GM06990 (cell line): Measurements from ENCODE around the gene FBXO24.

Experiments
- DNase-seq: peaks from one replicate; pipeline ENCODE4 v3.0.0-alpha.2; 2011; ENCODE audit not compliant: insufficient read length; ENCODE audit errors: extremely low read depth
- H3K27me3 ChIP-seq: replicated peaks from 2 replicates; pipeline ENCODE4 v1.6.0; 2011; ENCODE audit warnings: low read length; ENCODE audit not compliant: control insufficient read depth, insufficient read depth
- H3K36me3 ChIP-seq: 2 replicates; pipeline ENCODE4 v1.5.1; 2011; ENCODE audit warnings: low read length; ENCODE audit not compliant: control insufficient read depth, insufficient read depth
- H3K4me3 ChIP-seq: replicated peaks from 2 replicates; pipeline ENCODE4 v1.5.1; 2011; ENCODE audit warnings: low read depth, mild to moderate bottlenecking, control low read depth, low read length
- CTCF ChIP-seq: IDR thresholded peaks from 2 replicates; pipeline ENCODE4 v1.5.1; 2011; ENCODE audit warnings: low read length, control low read depth, mild to moderate bottlenecking, inconsistent platforms; ENCODE audit not compliant: insufficient read depth, poor library complexity, severe bottlenecking

FBXO24 gene

DNA sequence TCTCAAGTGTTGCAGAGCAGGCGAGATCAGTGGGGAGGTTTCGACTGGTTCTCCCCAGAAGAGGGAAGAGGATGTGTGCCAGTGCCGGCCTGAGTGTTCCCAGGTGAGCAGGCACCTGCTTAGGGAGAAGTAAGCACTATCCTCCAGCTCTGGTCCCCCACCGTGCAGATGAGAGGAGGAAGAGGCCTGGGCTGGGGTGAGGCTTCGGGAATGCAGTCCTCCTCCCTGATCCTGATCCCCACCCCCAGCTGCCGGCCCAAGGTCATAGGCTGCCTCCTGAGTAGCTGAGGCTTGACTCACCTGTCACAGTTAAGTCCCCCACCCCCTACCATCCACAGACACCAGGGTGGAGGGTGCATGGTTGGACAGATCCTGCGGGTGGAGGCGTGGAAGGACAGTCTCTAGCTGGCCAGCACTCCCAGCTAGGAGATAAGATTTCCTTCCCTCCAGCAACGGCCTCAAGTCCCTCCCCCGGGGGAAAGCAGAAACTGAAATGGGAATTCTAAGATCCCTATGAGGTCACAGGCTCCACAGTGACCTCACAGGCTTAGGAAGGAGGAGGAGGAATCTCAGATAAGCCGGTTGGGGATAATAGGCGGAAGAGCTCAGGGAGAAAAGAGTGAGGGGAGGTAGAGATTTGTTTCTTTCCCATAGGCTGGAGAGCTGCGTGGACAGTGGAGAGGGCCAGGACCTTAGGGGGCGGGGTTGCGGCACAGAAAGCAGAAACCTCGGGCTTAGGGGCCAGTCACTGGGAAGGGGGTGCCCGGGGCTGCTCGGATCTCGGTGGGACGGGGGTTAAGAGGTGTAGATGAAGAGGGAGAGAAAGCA lies 1.2 kb upstream of the FBXO24 start:
- no peaks in the 10 kb centered on the region for H3K27me3 ChIP-seq

GRCh38 chr7:100585511-100586265 lies 440 bp upstream of the FBXO24 start, which contains the start of gene LRCH4:
Gene LRCH4 (minus strand): TSS chr7:100586129. CDS start chr7:100586100, 29 bp downstream.
- DNase-seq, result no peak
- no peak for TF ChIP-seq CTCF
- Histone ChIP-seq H3K27me3 (no peaks in the 10 kb centered on the region; the same call in 1 of the 2 replicates), H3K4me3 (peak within 1 kb of the TSS; percentile 80), H3K36me3 (peaks cover 13% of the 10 kb centered on the region)

More for the DNA sequence above, 1.2 kb upstream of the FBXO24 start:
- Histone ChIP-seq H3K4me3 (peak overlapping the region; percentile 72), H3K36me3 (peaks cover 15% of the 10 kb centered on the region)
- no peak for TF ChIP-seq CTCF
- no peak for DNase-seq

DNA sequence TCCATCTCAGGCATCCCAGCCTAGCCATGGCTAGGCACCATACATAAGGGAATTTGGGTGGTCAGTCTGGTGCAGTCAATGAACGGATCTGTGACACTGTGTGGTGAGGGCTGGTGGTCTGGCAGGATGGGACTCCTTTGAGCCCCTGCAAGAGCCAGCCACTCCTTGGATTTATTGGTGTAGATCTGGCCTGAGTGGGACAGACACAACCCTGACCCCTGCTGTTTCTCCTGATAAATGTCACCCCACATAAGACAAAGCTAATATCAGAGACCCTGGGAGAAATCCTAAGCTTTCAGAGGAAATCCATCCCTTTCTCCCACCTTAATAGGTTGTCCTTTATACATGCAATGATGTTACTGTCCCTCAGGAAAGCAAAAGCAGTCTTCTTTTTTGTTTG lies 2.3 kb downstream of the FBXO24 start:
- Histone ChIP-seq H3K27me3 (no peaks in the 10 kb centered on the region; the same call in 1 of the 2 replicates), H3K36me3 (no peaks in the 10 kb centered on the region), H3K4me3 (no peak overlapping the region)
- TF ChIP-seq CTCF, result peak; percentile 58
- DNase-seq, result no peak

- no peaks in the 10 kb centered on the region for H3K36me3 ChIP-seq
- no peak for TF ChIP-seq CTCF
- H3K4me3 ChIP-seq, result no peak overlapping the region
- no peak for DNase-seq
- H3K27me3 ChIP-seq, result no peaks in the 10 kb centered on the region; the same call in 1 of the 2 replicates
Observed at GRCh38 chr7:100589341-100589947, 3.3 kb downstream of the FBXO24 start.

DNA sequence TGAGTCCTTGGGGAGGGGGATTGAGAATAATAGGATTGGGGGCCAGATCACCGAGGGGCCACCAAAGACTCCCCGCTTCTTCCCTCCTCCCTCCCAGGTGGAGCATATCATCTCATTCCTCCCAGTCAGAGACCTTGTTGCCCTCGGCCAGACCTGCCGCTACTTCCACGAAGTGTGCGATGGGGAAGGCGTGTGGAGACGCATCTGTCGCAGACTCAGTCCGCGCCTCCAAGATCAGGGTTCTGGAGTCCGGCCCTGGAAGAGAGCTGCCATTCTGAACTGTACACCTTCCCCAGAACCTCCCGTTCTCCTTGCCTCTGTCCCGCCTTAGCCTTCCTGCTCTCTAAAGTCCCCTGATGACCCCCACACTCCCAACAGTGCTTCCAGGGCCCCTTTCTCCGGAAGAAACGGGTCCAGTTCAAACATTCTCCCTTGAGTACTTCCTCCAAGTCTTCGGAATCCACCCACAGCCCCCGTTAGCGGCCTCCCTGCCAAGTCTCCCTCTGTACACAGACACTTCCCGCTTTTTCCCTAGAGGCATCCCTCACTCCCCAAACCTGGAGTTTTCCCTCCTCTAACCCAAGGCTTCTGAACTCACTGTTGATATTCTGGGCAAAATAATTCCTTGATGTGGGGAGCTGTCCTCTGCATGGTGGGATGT lies 4.1 kb downstream of the FBXO24 start:
- no peak for DNase-seq
- Histone ChIP-seq H3K36me3 (no peaks in the 10 kb centered on the region), H3K27me3 (no peaks in the 10 kb centered on the region; the same call in 1 of the 2 replicates), H3K4me3 (no peak overlapping the region)
- no peak for TF ChIP-seq CTCF
